HG03045 (cell line): ENCODE measurements around the gene NGEF.

ENCODE experiments used
- ATAC-seq: cut with Tn5 transposase; IDR thresholded peaks from one replicate; pipeline ENCODE4 v1.9.1; 2021; ENCODE audit warnings: mild to moderate bottlenecking, moderate library complexity; ENCODE audit not compliant: unreplicated experiment

NGEF gene

DNA sequence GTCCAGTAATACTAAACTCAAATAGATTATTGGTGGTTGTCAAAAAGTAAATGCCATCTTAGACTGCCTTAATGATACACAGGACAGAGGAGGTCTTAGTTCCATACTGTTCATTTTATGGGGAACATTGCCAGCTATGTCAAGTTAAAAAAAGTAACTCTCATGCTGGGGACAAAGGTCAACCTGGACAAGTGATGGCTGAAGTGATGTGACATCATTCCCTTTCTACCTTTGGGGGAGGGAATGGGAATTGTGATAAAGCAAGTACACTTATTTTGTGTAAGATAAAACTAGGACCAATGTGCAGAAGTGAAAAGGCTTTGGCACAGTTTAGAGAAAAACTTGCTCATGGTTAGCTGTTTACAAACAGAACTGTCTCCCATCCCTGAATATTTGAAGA is 167.0 kb downstream of the NGEF start:
- no peak for ATAC-seq

DNA sequence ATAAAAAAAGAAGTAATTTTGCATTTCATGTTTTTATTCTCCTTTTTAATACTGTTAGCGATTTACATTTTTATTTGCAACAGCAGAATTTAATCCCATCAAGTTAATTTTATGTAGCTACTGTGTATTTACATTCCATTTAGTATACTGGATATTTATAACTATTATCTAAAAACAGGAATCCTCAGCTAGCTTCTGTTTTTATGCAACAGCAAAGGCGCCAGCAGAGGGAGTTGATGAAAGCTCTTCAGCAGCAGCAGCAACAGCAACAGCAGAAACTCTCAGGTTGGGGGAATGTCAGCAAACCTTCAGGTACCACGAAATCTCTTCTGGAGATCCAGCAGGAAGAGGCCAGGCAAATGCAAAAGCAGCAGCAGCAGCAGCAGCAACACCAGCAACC is 169.2 kb downstream of the NGEF start:
- no peak for ATAC-seq

DNA sequence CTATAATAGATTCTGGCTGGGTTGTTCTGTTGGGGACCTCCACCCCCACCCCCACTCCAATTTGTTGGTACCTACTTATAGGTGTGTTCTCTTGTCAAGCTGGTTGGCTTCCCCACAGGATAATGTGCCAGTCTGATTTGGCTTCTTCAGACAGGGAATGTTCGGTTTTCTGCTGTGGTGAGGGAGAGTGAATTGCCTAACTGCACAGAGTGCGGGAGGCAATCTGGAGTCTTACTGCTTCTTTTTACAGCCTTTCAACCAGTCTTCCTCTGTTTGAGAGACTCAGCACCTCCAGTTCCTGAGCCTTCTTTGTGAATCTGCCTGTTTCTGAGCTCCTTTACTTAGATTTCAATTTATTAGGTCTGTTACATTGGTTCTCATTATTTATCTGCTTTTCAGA is 170.4 kb downstream of the NGEF start:
- no peak for ATAC-seq

DNA sequence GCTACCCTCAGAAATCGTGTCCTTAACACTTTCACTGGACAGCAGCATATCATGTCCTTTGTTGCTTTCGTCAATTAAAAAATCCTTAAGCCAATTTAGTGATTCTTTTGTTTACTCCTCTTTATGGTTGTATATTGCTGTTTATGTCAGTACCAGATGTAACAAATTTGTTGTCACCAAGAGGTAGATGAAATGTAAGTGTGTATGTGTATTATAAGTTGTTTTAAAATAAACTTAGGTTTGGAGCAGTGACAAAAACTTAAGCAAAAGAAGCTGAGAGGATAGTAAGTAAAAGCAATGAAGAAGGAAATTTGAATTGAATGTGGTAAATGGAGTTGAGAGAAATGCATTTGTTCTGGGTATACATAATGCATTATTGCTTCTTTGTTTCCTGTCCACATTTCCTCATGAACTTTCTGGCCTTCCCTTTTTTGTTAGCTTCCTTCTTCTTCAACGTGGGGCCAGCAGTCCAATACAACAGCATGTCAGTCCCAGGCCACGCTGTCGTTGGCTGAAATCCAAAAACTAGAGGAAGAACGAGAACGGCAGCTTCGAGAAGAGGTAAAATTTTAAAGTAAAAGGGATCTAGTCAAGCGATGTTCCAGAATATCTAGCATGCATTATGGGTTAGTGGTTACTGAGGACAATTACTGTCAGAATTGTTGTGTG is 173.5 kb downstream of the NGEF start:
- ATAC-seq, result no peak

DNA sequence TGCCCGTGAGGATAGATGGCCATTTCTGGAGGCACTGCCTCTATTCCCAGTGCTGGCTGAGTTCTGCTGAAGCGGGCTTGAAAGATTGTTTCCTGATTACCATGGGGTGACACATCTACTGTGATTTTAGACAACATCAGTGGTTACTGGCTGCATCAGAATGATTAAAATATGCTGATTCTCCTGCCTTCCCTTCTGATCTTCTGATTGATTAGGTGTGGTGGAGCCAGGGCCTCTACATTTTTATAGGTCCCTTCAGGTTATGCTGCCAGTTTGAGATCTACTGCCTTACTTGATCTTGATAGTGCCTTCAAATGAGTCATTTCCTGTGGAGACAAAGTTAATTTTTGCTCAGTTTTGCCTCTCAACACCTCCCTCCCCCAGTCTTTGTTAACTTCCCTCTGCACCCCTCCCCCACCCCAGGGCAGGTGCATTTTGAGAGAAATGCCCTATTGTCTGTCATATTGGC is 174.6 kb downstream of the NGEF start:
- ATAC-seq, result no peak

DNA sequence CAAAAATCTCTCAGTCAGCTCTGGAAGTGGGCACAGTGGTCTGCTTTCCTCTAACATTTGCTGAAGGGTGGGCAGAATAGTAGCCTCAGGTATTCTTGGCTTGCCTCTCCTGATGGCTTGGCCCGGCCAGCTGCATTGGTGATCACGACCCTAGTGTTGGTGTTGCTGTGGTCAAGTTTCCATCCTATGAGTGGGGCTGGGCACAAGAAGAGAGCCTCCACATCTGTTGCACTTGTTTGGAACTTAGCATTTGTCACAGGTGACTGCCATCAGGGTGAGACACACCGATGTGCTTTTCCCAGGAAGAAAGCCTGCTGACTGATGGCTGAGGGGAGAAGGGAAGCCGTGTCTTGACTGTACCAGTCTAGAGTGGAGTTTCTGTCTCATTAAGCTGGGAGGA is 176.1 kb downstream of the NGEF start:
- no peak for ATAC-seq

DNA sequence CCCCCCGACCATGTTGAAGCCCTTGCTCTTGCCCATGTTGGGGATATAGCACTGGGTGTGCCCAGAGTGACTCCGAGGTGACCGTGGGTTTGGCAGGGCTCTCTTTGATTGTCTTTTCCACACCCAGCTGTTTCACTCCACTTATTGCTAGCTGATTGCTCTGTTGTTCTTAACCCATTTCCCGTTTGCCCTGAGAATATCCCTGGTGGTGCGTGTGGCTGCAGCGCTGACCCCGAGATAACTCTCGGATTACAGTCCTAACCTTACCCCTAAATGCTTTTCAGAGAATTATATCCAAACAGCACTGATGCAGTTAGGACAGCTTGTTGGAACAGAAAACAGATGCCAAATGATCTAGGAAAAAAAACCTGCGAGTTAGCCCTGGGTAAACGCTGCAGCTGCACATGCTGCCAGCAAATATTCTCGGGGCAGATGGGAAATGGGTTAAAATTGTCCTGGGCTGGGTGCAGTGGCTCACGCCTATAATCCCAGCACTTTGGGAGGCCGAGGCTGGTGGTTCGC is 177.3 kb downstream of the NGEF start:
- ATAC-seq, result no peak

DNA sequence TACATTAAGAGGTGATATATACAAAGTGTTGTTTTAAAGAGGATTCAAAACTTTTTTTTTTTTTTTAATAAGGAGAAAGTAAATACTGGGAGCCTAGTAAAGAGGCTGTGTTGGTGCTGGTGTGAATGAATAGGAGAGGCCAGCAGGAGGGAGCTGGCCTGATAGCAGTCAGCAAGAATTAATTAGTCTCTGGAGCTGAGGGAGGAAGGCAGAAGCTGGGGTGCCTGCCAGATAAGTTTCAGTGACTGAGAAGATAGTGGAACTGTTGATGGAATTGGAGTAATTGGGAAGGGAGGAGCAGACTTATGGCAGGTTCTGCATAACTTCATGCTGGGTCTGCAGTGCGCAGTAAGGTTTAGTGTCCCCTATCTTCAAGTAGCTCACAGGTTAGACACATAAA is 179.2 kb downstream of the NGEF start:
- no peak for ATAC-seq

DNA sequence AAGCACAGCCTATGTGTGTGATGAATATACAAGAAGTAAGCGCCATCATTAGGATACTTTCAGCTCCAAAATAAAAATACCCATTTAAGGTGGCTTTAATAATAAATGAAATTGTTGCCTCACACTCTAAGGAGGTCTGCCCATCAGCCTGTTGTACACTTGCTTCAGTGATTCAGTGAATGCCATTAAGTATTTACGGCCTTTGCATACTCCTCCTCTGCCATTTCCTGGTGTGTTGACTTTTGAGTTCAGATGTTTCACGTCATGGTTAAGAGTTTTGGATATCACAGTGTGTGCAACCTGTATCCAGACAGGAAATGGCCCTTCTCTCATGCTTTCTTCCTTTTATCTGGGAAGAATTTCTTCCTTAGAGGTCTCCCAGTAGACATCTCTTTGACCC is 181.6 kb downstream of the NGEF start:
- ATAC-seq, result no peak

DNA sequence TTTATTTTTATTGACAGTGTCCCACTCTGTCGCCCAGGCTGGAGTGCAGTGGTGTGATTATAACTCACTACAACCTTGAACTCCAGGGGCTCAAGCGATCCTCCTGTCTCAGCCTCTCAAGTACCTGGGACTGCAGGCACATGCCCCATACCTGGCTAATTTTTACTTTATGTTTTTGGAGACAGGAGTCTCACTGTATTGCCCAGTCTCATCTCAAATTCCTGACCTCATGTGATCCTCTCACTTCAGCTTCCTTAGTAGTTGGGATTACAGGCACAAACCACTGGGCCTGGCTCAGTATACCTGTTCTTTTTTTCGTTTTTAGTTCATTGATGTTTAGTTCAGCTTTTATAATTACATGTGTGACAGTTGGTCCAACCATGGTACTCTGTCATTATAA is 183.1 kb downstream of the NGEF start:
- ATAC-seq, result no peak
